Smooth muscle cell (in vitro differentiated cells): ENCODE measurements around the gene FAIM. TPM values are rescaled to one million over a fixed set of nuclear protein-coding genes. Genes with fewer than 3 reads are reported as not detected.
"Not testable (repeated sequence)": the region's sequence is repeated elsewhere in the genome, so short reads cannot be mapped to it uniquely, and the experiment has no call there.

ENCODE experiments used
- DNase-seq: peaks from one replicate; lab custom pipeline; 2025; ENCODE audit not compliant: unreplicated experiment; lab: John Stamatoyannopoulos, UW
- H2AFZ ChIP-seq: fragments of 200-600 bp; sonication (generic); 2 replicates; pipeline ENCODE4 v1.6.0; 2016; ENCODE audit warnings: antibody characterized with exemption, low read depth, mild to moderate bottlenecking
- H3F3A ChIP-seq: fragments of 200-600 bp; sonication (generic); 2 replicates; pipeline ENCODE4 v1.6.0; 2017; ENCODE audit warnings: antibody characterized with exemption, low read depth
- H3K27ac ChIP-seq: fragments of 200-600 bp; sonication (generic); 2 replicates; pipeline ENCODE4 v1.5.1; 2016; ENCODE audit warnings: low read depth, mild to moderate bottlenecking
- H3K27me3 ChIP-seq: fragments of 200-600 bp; sonication (generic); 2 replicates; pipeline ENCODE4 v1.6.1; 2016; ENCODE audit warnings: low read depth, mild to moderate bottlenecking
- H3K36me3 ChIP-seq: fragments of 200-600 bp; sonication (generic); 2 replicates; pipeline ENCODE4 v1.5.1; 2016; ENCODE audit warnings: low read depth
- H3K4me1 ChIP-seq: fragments of 200-600 bp; sonication (generic); 2 replicates; pipeline ENCODE4 v1.5.1; 2016; ENCODE audit warnings: low read depth
- H3K4me2 ChIP-seq: fragments of 200-600 bp; sonication (generic); 2 replicates; pipeline ENCODE4 v1.6.0; 2016; ENCODE audit warnings: mild to moderate bottlenecking
- H3K4me3 ChIP-seq: fragments of 200-600 bp; sonication (generic); 2 replicates; pipeline ENCODE4 v1.5.1; 2016; ENCODE audit warnings: mild to moderate bottlenecking
- H3K79me2 ChIP-seq: fragments of 200-600 bp; sonication (generic); 2 replicates; pipeline ENCODE4 v1.6.0; 2016; ENCODE audit warnings: low read depth, mild to moderate bottlenecking
- H3K9ac ChIP-seq: fragments of 200-600 bp; sonication (generic); 2 replicates; pipeline ENCODE4 v1.6.0; 2016; ENCODE audit warnings: low read depth
- H3K9me3 ChIP-seq: fragments of 200-600 bp; sonication (generic); replicated peaks from 2 replicates; pipeline ENCODE4 v1.5.1; 2016; ENCODE audit warnings: low read depth
- H4K20me1 ChIP-seq: fragments of 200-600 bp; sonication (generic); 2 replicates; pipeline ENCODE4 v1.6.0; 2016; ENCODE audit warnings: low read depth
- CTCF ChIP-seq: fragments of 200-600 bp; sonication (generic); IDR thresholded peaks from 2 replicates; pipeline ENCODE4 v1.5.1; 2017; ENCODE audit warnings: borderline replicate concordance, mild to moderate bottlenecking, antibody characterized with exemption; ENCODE audit not compliant: insufficient read depth, poor library complexity, severe bottlenecking
- WGBS: methylation state at CpG from one replicate; pipeline ENCODE4 v1.1.7; 2016; ENCODE audit warnings: low lambda C conversion rate; 5-methylcytosine and 5-hydroxymethylcytosine counted together
- polyA plus RNA-seq: library from polyadenylated mRNA; unstranded; fragments of >200 nt; fragmentation: Nextera tagmentation; extraction: Ambion mirVana; gene quantifications from 2 replicates; pipeline ENCODE4 v1.2.1, GENCODE V29; 2016
- total RNA-seq: library from RNA; depleted of rRNA; stranded (reverse); fragments of >200 nt; gene quantifications from 2 replicates; pipeline ENCODE4 v1.2.3, GENCODE V29; 2014

Gene FAIM
- total and polyA plus RNA-seq, 2 experiments from 2014 or later, result 6.4 to 7.2 TPM

GRCh38 chr3:138678874-138679392 is 70.4 kb downstream of the FAIM start:
- Histone ChIP-seq H2AFZ (no peak overlapping the region), H3K4me1 (no peaks in the 10 kb centered on the region), H3F3A (no peaks in the 10 kb centered on the region), H3K4me3 (no peak overlapping the region), H4K20me1 (no peaks in the 10 kb centered on the region), H3K36me3 (no peaks in the 10 kb centered on the region), H3K79me2 (no peaks in the 10 kb centered on the region), H3K4me2 (no peak overlapping the region), H3K9me3 (no peaks in the 10 kb centered on the region), H3K9ac (no peak overlapping the region), H3K27me3 (no peaks in the 10 kb centered on the region), H3K27ac (no peak overlapping the region)
- no peak for DNase-seq
- WGBS, result 87% methylated on average over 5 of the region's 5 CpGs
- no peak for TF ChIP-seq CTCF

GRCh38 chr3:138680974-138681373 is 72.4 kb downstream of the FAIM start:
- not testable (repeated sequence) for H3K4me2 ChIP-seq, H3K27ac ChIP-seq, H3K4me1 ChIP-seq, H3K27me3 ChIP-seq, H3K9ac ChIP-seq, H2AFZ ChIP-seq, H3K4me3 ChIP-seq, H3K36me3 ChIP-seq, H3F3A ChIP-seq, H4K20me1 ChIP-seq, H3K79me2 ChIP-seq, DNase-seq, H3K9me3 ChIP-seq
- WGBS, result 95% methylated on average over 6 of the region's 6 CpGs

GRCh38 chr3:138681463-138682220 is 73.1 kb downstream of the FAIM start:
- Histone ChIP-seq H2AFZ (no peak overlapping the region), H3F3A (peaks cover 3% of the 10 kb centered on the region), H3K27me3 (no peaks in the 10 kb centered on the region), H3K36me3 (no peaks in the 10 kb centered on the region), H3K4me1 (no peaks in the 10 kb centered on the region), H3K4me2 (no peak overlapping the region), H3K79me2 (no peaks in the 10 kb centered on the region), H4K20me1 (no peaks in the 10 kb centered on the region), H3K9ac (no peak overlapping the region), H3K27ac (no peak overlapping the region), H3K4me3 (no peak overlapping the region), H3K9me3 (no peaks in the 10 kb centered on the region)
- WGBS, result 79% methylated on average over 5 of the region's 5 CpGs
- no peak for TF ChIP-seq CTCF
- no peak for DNase-seq

GRCh38 chr3:138682648-138683047 is 74.1 kb downstream of the FAIM start:
- DNase-seq, result no peak
- peaks cover 4% of the 10 kb centered on the region for H3F3A ChIP-seq
- H3K27me3 ChIP-seq, result no peaks in the 10 kb centered on the region
- no peaks in the 10 kb centered on the region for H3K9me3 ChIP-seq
- no peaks in the 10 kb centered on the region for H3K36me3 ChIP-seq
- no peak for TF ChIP-seq CTCF
- H2AFZ ChIP-seq, result no peak overlapping the region
- no peak overlapping the region for H3K27ac ChIP-seq
- no peaks in the 10 kb centered on the region for H3K4me1 ChIP-seq
- H3K4me3 ChIP-seq, result no peak overlapping the region
- no peaks in the 10 kb centered on the region for H3K79me2 ChIP-seq
- no peaks in the 10 kb centered on the region for H4K20me1 ChIP-seq
- no peak overlapping the region for H3K9ac ChIP-seq
- H3K4me2 ChIP-seq, result no peak overlapping the region

Other genes with a start within 250 kb of the FAIM start
- 3.4 and 5.5 TPM in 2 replicates for gene ESYT3, start 174.2 kb upstream of the FAIM start, total RNA-seq
- 1.2 and 3.1 TPM in 2 replicates for gene ESYT3, start 174.2 kb upstream of the FAIM start, polyA plus RNA-seq
- 13.7 and 17.1 TPM in 2 replicates for gene CEP70, start 14.5 kb upstream of the FAIM start, total RNA-seq
- gene CEP70, start 14.5 kb upstream of the FAIM start, polyA plus RNA-seq, result 3.9 and 6.3 TPM in 2 replicates
- gene PIK3CB, start 226.2 kb downstream of the FAIM start, total RNA-seq, result 3.6 and 4.5 TPM in 2 replicates
- gene PIK3CB, start 226.2 kb downstream of the FAIM start, polyA plus RNA-seq, result 2.5 and 2.6 TPM in 2 replicates